ENCODE data around the gene ELN. TPM values are rescaled to one million over a fixed set of nuclear protein-coding genes. Genes with fewer than 3 reads are reported as not detected.

The ELN gene
- total RNA-seq, 4 donors from 2014 or later, result 11.5 to 210 (median 27.9) TPM

- H3K4me1 ChIP-seq, result peaks cover 0 to 16% (median 0%) of the 10 kb centered on the region in 4 donors
Measured at GRCh38 chr7:73988197-73988596, 39.8 kb upstream of the ELN start.

GRCh38 chr7:73991522-73992100 is 36.4 kb upstream of the ELN start:
- Histone ChIP-seq H3K4me3 (no peak overlapping the region), H3K4me1 (peaks cover 0 to 5% (median 0%) of the 10 kb centered on the region in 4 donors), H3K36me3 (no peaks in the 10 kb centered on the region), H3K9me3 (peaks cover 0 to 8% (median 4%) of the 10 kb centered on the region in 4 donors), H3K27me3 (no peaks in the 10 kb centered on the region), H3K27ac (peak overlapping the region in 1 of 4 donors; percentile 35)
- TF ChIP-seq, protein P1, sequence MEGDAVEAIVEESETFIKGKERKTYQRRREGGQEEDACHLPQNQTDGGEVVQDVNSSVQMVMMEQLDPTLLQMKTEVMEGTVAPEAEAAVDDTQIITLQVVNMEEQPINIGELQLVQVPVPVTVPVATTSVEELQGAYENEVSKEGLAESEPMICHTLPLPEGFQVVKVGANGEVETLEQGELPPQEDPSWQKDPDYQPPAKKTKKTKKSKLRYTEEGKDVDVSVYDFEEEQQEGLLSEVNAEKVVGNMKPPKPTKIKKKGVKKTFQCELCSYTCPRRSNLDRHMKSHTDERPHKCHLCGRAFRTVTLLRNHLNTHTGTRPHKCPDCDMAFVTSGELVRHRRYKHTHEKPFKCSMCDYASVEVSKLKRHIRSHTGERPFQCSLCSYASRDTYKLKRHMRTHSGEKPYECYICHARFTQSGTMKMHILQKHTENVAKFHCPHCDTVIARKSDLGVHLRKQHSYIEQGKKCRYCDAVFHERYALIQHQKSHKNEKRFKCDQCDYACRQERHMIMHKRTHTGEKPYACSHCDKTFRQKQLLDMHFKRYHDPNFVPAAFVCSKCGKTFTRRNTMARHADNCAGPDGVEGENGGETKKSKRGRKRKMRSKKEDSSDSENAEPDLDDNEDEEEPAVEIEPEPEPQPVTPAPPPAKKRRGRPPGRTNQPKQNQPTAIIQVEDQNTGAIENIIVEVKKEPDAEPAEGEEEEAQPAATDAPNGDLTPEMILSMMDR (IDR thresholded peaks at IDR 0.05), result no peak
- no peak for TF ChIP-seq POLR2A (IDR thresholded peaks at IDR 0.05)
- DNase-seq, result no peak

More at GRCh38 chr7:73988197-73988596, 39.8 kb upstream of the ELN start:
- no peaks in the 10 kb centered on the region for H3K36me3 ChIP-seq
- H3K4me3 ChIP-seq, result no peak overlapping the region
- TF ChIP-seq POLR2A (IDR thresholded peaks at IDR 0.05), result no peak
- TF ChIP-seq, protein P1 (IDR thresholded peaks at IDR 0.05), result no peak
- no peaks in the 10 kb centered on the region for H3K9me3 ChIP-seq
- no peak overlapping the region for H3K27ac ChIP-seq
- no peak for DNase-seq
- H3K27me3 ChIP-seq, result no peaks in the 10 kb centered on the region

DNA sequence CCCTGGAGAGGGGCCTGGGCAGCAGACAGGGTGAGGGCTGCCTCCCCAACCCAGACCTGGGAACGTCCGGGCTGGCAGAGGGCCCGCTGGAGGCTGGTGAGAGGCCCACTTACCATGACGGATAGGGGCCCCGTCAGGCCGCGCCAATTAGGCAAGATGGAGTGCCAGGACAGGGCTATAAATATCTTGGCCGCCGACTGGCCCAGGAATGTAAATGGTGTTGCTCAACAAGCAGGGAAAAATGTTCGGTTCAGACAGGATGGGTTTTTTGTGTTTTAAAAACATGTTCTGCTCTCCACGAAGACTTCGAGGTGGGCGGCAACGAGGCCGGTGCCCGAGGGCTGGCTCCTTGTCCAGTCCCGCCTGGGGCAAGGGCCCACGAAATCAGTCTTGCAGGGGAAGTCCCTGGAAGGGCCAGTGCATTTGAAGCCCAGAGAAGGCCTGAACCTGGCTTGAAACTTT is 35.8 kb upstream of the ELN start:
- Histone ChIP-seq H3K27me3 (no peaks in the 10 kb centered on the region), H3K36me3 (no peaks in the 10 kb centered on the region), H3K4me3 (no peak overlapping the region), H3K27ac (peak overlapping the region in 2 of 4 donors; percentile 25 to 35), H3K9me3 (peaks cover 0 to 8% (median 4%) of the 10 kb centered on the region in 4 donors), H3K4me1 (peaks cover 0 to 5% (median 0%) of the 10 kb centered on the region in 4 donors)
- DNase-seq, result peak in 1 of 3 donors; percentile 58
- TF ChIP-seq, protein P1 (IDR thresholded peaks at IDR 0.05), result no peak
- no peak for TF ChIP-seq POLR2A (IDR thresholded peaks at IDR 0.05)

GRCh38 chr7:73994023-73994422 is 34.0 kb upstream of the ELN start:
- no peak overlapping the region for H3K4me3 ChIP-seq
- H3K9me3 ChIP-seq, result peaks cover 0 to 8% (median 4%) of the 10 kb centered on the region in 4 donors
- H3K4me1 ChIP-seq, result peaks cover 0 to 5% (median 0%) of the 10 kb centered on the region in 4 donors
- H3K36me3 ChIP-seq, result no peaks in the 10 kb centered on the region
- TF ChIP-seq POLR2A (IDR thresholded peaks at IDR 0.05), result no peak
- H3K27me3 ChIP-seq, result no peaks in the 10 kb centered on the region
- no peak for DNase-seq
- H3K27ac ChIP-seq, result no peak overlapping the region

DNA sequence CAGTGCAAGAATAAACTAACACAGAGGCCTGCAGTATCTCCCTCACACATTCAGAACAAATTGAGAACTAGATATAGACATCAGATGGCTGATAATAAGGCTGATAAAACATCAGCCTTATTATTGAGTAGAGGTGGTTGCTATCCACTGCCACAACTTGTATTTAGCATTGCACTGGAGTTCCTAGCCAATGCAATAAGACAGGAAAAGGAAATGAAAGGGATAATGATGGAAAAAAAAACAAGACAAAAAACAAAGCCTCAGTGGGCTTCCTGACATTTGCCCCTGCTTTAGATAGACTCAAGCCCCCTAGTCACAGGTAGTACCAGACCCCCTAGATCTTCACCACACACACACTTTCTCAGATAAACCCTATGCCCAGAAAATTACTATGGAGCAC is 33.2 kb upstream of the ELN start:
- DNase-seq, result no peak
- no peak for TF ChIP-seq POLR2A (IDR thresholded peaks at IDR 0.05)
- TF ChIP-seq, protein P1 (IDR thresholded peaks at IDR 0.05), result no peak
- H3K27ac ChIP-seq, result no peak overlapping the region
- peaks cover 0 to 5% (median 0%) of the 10 kb centered on the region in 4 donors for H3K4me1 ChIP-seq
- no peaks in the 10 kb centered on the region for H3K27me3 ChIP-seq
- H3K4me3 ChIP-seq, result no peak overlapping the region
- H3K36me3 ChIP-seq, result no peaks in the 10 kb centered on the region
- H3K9me3 ChIP-seq, result peaks cover 0 to 8% (median 4%) of the 10 kb centered on the region in 4 donors

DNA sequence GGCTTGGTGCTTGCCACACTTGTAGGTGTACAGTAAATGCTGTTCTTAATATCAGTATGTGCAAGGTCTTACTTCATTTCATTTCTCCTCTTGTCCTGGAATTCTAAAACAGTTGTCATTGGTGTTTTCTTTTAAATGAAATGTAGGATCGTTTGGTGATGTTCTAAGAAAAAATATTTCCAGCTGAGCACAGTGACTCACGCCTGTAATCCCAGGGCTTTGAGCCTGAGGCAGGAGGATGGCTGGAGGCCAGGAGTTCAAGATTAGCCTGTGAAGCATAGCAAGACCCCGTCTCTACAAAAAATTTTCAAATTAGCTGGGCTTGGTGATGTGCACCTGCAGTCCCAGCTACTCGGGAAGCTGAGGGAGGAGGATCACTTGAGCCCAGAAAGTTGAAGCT is 32.6 kb upstream of the ELN start:
- TF ChIP-seq, protein P1 (IDR thresholded peaks at IDR 0.05), result no peak
- TF ChIP-seq POLR2A (IDR thresholded peaks at IDR 0.05), result no peak
- DNase-seq, result no peak
- Histone ChIP-seq H3K4me1 (peaks cover 0 to 5% (median 0%) of the 10 kb centered on the region in 4 donors), H3K27ac (no peak overlapping the region), H3K9me3 (peaks cover 0 to 8% (median 4%) of the 10 kb centered on the region in 4 donors), H3K36me3 (no peaks in the 10 kb centered on the region), H3K4me3 (no peak overlapping the region), H3K27me3 (no peaks in the 10 kb centered on the region)
